Caco-2 (cell line): Measurements from ENCODE around the gene ADAMTS19. TPM values are rescaled to one million over a fixed set of nuclear protein-coding genes. Genes with fewer than 3 reads are reported as not detected.

Source experiments
- BruUV-seq: library from RNA; stranded (reverse); fragments of 400-500 nt; replicated peaks from 2 replicates; lab custom pipeline; 2021; lab: Mats Ljungman, UMichigan
- CTCF ChIA-PET: fragments of 300-600 bp; sonication (Branson Sonifier 250); formaldehyde crosslinking; loops from one replicate; lab custom pipeline; 2022; ENCODE audit warnings: antibody characterized with exemption; lab: Charles Lee
- POLR2A ChIA-PET: fragments of 300-600 bp; sonication (Branson Sonifier 250); formaldehyde crosslinking; loops from one replicate; lab custom pipeline; 2022; ENCODE audit warnings: antibody characterized with exemption; lab: Charles Lee
- DNase-seq, 2 experiments: peaks; one replicate each; pipeline versions ENCODE4 v3.0.0 to v3.0.0-alpha.2; 2020 to 2022
- H3K27me3 ChIP-seq: replicated peaks from 2 replicates; pipeline ENCODE4 v1.6.0; 2011; ENCODE audit warnings: low read length; ENCODE audit not compliant: control insufficient read depth, insufficient read depth
- H3K36me3 ChIP-seq: 2 replicates; pipeline ENCODE4 v1.5.1; 2011; ENCODE audit warnings: low read length; ENCODE audit not compliant: control insufficient read depth, insufficient read depth
- H3K4me1 ChIP-seq: fragments of 250-450 bp; sonication (Bioruptor Pico); 2 replicates; pipeline ENCODE4 v1.5.1; 2020; ENCODE audit warnings: mild to moderate bottlenecking
- H3K4me3 ChIP-seq: 2 replicates; pipeline ENCODE4 v1.5.1; 2011; ENCODE audit warnings: low read depth, mild to moderate bottlenecking, control low read depth, low read length
- H3K9me3 ChIP-seq: fragments of 250-450 bp; sonication (Bioruptor Pico); 2 replicates; pipeline ENCODE4 v1.5.1; 2020; ENCODE audit warnings: mild to moderate bottlenecking, moderate library complexity
- H3K27ac Mint-ChIP-seq: one replicate; pipeline ENCODE4 v1.8.0; 2022; ENCODE audit warnings: mixed read lengths; ENCODE audit not compliant: unreplicated experiment
- H3K27me3 Mint-ChIP-seq: one replicate; pipeline ENCODE4 v1.8.0; 2022; ENCODE audit warnings: mixed read lengths; ENCODE audit not compliant: insufficient read depth, unreplicated experiment
- H3K36me3 Mint-ChIP-seq: one replicate; pipeline ENCODE4 v1.8.0; 2022; ENCODE audit warnings: mild to moderate bottlenecking, mixed read lengths; ENCODE audit not compliant: insufficient read depth, unreplicated experiment
- H3K4me1 Mint-ChIP-seq: one replicate; pipeline ENCODE4 v1.8.0; 2022; ENCODE audit warnings: low read depth, mixed read lengths; ENCODE audit not compliant: unreplicated experiment
- H3K4me3 Mint-ChIP-seq: one replicate; pipeline ENCODE4 v1.8.0; 2022; ENCODE audit warnings: mild to moderate bottlenecking, moderate library complexity, mixed read lengths; ENCODE audit not compliant: unreplicated experiment
- H3K9me3 Mint-ChIP-seq: one replicate; pipeline ENCODE4 v1.8.0; 2022; ENCODE audit warnings: mixed read lengths; ENCODE audit not compliant: unreplicated experiment
- CTCF ChIP-seq, 2 experiments: fragments of 200-600 bp in 1 of 2; IDR thresholded peaks; 1 replicate in 1 of 2; 2 replicates in 1 of 2; pipeline versions ENCODE4 v1.5.1 to v1.8.0; 2011 to 2022; ENCODE audit warnings: antibody characterized with exemption in 1 of 2, control low read depth in 1 of 2, inconsistent platforms in 1 of 2, low read depth in 1 of 2, low read length in 1 of 2, mild to moderate bottlenecking in 1 of 2, moderate library complexity in 1 of 2; ENCODE audit not compliant: insufficient read depth in 1 of 2, severe bottlenecking in 1 of 2, unreplicated experiment in 1 of 2
- intact Hi-C: fragments of 100-400 bp; cut with micrococcal nuclease; formaldehyde crosslinking; loops from one replicate; pipeline ENCODE4 v1.10.0; 2022; ENCODE audit not compliant: unreplicated experiment
- total RNA-seq: library from RNA; stranded (reverse); gene quantifications from 2 replicates; pipeline ENCODE4 v1.2.3, GENCODE V29; 2022

The ADAMTS19 gene
- total RNA-seq, 1 experiment from 2014 or later = 0.95 TPM

DNA sequence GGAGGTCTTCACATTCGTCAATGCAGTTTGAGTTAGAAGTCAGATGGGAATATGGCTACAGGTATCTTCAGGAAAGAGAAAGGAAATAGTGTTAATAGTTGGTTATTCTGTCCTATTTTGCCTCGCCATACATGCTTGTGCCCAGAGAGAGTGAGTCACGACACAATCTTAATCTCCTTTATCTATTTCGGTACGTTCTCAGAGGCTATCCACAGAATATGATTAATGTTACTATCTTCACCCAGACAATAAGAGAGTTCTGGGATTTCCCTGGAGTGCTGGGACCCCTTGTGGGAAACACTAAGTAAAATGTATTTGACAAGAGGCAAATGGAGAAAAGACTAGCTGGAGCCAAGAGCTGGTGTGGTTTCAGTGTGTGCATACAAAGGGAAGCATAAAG is 313.3 kb downstream of the ADAMTS19 start:
- no peak for DNase-seq
- intact Hi-C loops = loop anchor here (10.0 kb wide), 1 partner anchor 941 kb away; no protein-coding TSS in a partner anchor
- no peaks in the 10 kb centered on the region for H3K4me1 ChIP-seq
- no peaks in the 10 kb centered on the region for H3K36me3 ChIP-seq
- CTCF ChIA-PET = interaction anchor here (1.0 to 1.2 kb wide), 2 partner anchors 79 kb away, joined by 3 read pairs; no protein-coding TSS in a partner anchor
- Mint-ChIP-seq H3K27me3 (peaks cover 2% of the 10 kb centered on the region), H3K4me3 (no peak overlapping the region), H3K36me3 (no peaks in the 10 kb centered on the region), H3K27ac (no peak overlapping the region), H3K4me1 (no peaks in the 10 kb centered on the region), H3K9me3 (no peaks in the 10 kb centered on the region)
- no TSS peak for BruUV-seq
- POLR2A ChIA-PET = no interaction called here
- TF ChIP-seq CTCF (IDR thresholded peaks at IDR 0.05; ENCODE audit: insufficient read depth in 1 of 2, low read depth in 1 of 2, low read length in 1 of 2, severe bottlenecking in 1 of 2, unreplicated experiment in 1 of 2) = no peak
- no peaks in the 10 kb centered on the region for H3K27me3 ChIP-seq
- H3K4me3 ChIP-seq = no peak overlapping the region
- H3K9me3 ChIP-seq = no peaks in the 10 kb centered on the region

DNA sequence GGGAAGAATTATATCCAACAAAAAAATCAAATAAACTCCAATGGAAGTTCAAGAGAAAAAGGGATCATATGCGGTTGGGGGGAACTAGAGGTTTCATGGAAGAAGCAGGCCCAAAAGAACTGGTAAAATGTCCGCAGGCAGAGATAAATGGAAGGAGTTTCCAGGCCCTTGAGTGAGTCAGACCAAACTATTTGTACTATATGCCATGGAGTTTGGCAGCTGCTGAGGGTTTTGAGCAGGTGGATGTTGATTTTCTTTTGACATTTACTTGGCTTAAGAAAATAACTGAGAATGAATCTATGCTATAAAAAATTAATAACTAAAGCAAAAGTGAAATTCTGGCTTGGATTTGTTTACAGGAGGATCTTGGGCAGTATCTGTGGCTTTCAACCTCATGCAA is 321.5 kb downstream of the ADAMTS19 start:
- H3K27me3 Mint-ChIP-seq = no peaks in the 10 kb centered on the region
- POLR2A ChIA-PET = no interaction called here
- TF ChIP-seq CTCF (IDR thresholded peaks at IDR 0.05; ENCODE audit: insufficient read depth in 1 of 2, low read depth in 1 of 2, low read length in 1 of 2, severe bottlenecking in 1 of 2, unreplicated experiment in 1 of 2) = no peak

More for the DNA sequence above, 321.5 kb downstream of the ADAMTS19 start:
- Mint-ChIP-seq H3K9me3 (no peaks in the 10 kb centered on the region), H3K27ac (no peak overlapping the region), H3K36me3 (no peaks in the 10 kb centered on the region), H3K4me1 (no peaks in the 10 kb centered on the region), H3K4me3 (no peak overlapping the region)
- H3K4me1 ChIP-seq = no peaks in the 10 kb centered on the region
- no peaks in the 10 kb centered on the region for H3K36me3 ChIP-seq
- no peak overlapping the region for H3K4me3 ChIP-seq
- no peak for DNase-seq
- no peaks in the 10 kb centered on the region for H3K27me3 ChIP-seq
- intact Hi-C loops = no loop called here
- H3K9me3 ChIP-seq = no peaks in the 10 kb centered on the region
- no TSS peak for BruUV-seq
- CTCF ChIA-PET = no interaction called here
